ENCODE measurements around the gene MAML3. TPM values are rescaled to one million over a fixed set of nuclear protein-coding genes. Genes with fewer than 3 reads are reported as not detected.

Gene MAML3
- total RNA-seq, 1 donor, result 4.4 TPM

DNA sequence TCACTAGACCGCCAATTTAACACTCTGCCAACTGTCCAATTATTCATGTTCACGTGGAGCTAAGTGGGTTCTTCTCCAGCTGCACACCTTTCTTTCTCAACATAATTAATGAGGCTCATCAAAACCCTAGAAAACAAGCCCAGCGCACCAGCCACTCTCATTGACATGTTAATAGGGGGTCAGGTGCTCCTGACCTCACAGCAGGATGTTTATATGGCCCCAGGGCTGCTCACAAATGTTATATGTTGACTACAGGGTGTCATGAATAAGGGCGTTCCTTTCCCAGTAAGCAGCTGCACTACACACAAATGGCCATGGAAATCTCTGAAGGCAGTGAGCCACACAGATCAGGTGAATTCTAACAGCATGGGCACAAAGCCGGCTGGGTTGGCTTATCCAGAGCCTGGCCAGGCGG is 278.6 kb downstream of the MAML3 start:
- Histone ChIP-seq H3K4me3 (ENCODE audit: low read length) (no peak overlapping the region), H3K9me3 (ENCODE audit: low read depth, low read length) (no peaks in the 10 kb centered on the region), H3K27me3 (ENCODE audit: insufficient read depth, low read length) (no peaks in the 10 kb centered on the region), H3K4me1 (ENCODE audit: insufficient read depth, low read length) (peaks cover 27% of the 10 kb centered on the region)

DNA sequence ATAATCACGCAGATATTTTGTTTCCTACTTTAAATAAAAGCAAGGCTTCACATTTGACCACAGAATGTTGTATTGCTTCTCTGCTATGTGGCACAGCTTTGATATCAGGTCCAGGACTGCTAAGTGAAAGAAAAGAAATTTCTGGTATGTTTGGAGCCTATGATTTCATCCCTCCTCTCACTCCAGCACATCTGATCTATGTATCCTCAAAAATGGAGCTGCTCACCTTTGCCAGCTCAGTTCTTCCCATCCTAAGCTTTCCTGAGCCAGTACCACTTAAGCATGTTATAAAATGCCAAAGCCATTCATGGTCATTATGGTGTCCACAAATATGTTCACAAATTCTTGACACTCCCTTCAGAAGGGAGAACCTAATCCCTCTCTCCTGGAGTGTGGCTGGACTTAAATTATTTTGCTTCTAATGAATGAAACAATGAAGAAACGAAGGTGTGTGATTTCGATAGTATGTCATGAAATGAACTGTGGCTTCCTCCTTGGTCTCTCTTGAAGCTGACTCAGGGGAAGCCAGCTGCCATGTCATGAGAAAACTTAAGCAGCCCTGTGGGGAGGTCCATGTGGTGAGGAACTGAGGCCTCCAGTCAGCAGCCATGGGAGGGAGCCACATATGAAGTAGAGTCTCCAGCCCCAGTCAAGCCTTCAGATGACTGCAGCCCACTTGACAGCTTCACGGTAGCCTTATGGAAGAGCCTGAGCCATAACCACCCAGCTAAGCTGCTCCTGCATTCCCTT is 280.7 kb downstream of the MAML3 start:
- Histone ChIP-seq H3K9me3 (ENCODE audit: low read depth, low read length) (no peaks in the 10 kb centered on the region), H3K27me3 (ENCODE audit: insufficient read depth, low read length) (no peaks in the 10 kb centered on the region), H3K4me1 (ENCODE audit: insufficient read depth, low read length) (peaks cover 27% of the 10 kb centered on the region), H3K4me3 (ENCODE audit: low read length) (no peak overlapping the region)

DNA sequence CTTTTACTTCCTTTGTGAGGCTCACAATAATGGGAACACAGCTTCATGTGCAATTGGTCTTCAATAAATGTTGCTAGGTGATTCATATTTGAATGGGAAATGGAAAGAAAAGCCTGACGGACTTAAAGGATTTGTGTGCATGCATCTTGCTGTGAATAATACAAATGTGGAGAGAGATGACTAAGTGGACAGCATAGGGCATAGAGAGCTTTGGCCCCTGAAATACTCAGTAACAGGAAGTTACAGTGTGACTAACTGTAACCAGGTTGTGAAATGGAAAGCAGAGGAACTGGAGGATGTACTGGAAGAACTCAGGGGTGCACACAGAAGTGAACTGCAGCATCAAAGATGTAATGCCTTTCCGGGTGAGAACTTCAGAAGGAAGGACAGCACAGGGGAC is 281.7 kb downstream of the MAML3 start:
- Histone ChIP-seq H3K4me3 (ENCODE audit: low read length) (no peak overlapping the region), H3K4me1 (ENCODE audit: insufficient read depth, low read length) (peaks cover 27% of the 10 kb centered on the region), H3K27me3 (ENCODE audit: insufficient read depth, low read length) (no peaks in the 10 kb centered on the region)

DNA sequence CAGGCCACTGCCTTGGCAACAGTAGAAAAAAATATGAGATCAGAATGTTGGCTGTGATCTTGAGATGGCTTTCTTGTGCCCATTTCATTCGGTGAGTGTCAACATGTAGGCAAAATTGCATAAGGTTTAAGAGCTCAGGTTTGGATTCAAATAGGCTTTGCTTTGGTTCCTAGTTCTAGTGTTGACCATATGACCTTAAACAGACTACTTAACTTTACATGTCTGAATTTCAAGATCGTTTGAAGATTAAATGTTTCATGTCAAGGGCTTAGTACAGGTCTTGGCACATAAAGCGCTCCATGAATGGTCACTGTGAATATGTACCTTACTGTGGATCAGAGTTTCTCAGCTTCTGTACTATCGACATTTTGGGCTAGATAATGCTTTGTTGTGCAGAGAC is 284.2 kb downstream of the MAML3 start:
- Histone ChIP-seq H3K9me3 (ENCODE audit: low read depth, low read length) (no peaks in the 10 kb centered on the region), H3K4me1 (ENCODE audit: insufficient read depth, low read length) (peaks cover 27% of the 10 kb centered on the region), H3K27me3 (ENCODE audit: insufficient read depth, low read length) (no peaks in the 10 kb centered on the region), H3K4me3 (ENCODE audit: low read length) (no peak overlapping the region)

More for the DNA sequence above, 281.7 kb downstream of the MAML3 start:
- no peaks in the 10 kb centered on the region for H3K9me3 ChIP-seq (ENCODE audit: low read depth, low read length)

DNA sequence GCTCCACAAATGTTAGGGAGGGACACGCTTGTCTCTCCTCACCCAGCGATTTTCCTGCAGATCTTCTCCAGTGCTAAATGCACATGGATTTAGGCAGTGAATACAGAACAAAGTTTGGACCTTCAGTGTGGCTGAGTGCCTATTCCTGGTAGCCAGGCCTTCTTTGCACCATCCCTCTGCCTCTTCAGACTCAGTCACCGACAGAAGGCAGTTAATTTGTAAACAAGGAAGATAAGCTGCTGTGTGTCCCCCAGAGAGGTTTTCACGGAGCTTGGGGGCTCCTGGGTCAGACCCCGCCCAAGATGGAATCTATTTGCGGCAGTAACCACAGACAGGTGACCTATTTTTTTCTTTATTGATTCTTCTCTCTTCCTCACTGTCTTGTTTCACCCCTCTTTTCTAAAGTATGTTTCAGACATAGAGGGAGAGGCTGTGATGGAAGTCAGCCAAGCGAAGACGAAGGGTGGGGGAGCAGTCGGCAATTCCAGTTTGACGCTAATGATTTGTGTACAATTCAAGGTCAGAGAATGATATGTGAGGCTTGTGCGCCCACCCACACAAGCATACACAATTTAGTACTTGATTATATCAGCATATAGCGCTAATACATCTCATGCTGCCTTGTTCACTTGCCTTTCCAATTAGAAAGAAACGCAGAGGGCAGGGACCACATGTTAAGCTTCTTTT is 287.6 kb downstream of the MAML3 start:
- Histone ChIP-seq H3K27me3 (ENCODE audit: insufficient read depth, low read length) (no peaks in the 10 kb centered on the region), H3K4me1 (ENCODE audit: insufficient read depth, low read length) (peaks cover 15% of the 10 kb centered on the region), H3K9me3 (ENCODE audit: low read depth, low read length) (no peaks in the 10 kb centered on the region), H3K4me3 (ENCODE audit: low read length) (no peak overlapping the region)

DNA sequence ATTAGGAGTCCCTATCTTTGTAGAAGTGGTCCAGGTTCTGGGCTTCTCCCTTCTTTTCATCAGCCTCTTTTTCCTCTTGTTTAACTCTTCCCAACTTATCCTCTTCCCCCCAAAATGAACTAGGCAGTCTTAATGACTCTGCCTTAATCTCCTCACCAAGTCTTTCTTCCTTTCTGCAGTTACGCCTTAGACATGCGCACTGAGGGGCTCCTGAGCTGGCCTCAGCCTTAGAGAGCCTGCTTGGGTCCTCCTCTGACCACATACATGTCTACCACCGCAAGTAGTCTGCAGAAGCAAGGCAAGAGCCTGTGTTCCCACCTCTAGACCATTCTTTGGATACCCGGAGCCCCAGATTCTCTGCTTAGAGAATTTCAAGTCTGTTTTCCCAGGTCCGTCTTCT is 288.4 kb downstream of the MAML3 start:
- H3K27me3 ChIP-seq (ENCODE audit: insufficient read depth, low read length), result no peaks in the 10 kb centered on the region
- peaks cover 11% of the 10 kb centered on the region for H3K4me1 ChIP-seq (ENCODE audit: insufficient read depth, low read length)
- no peaks in the 10 kb centered on the region for H3K9me3 ChIP-seq (ENCODE audit: low read depth, low read length)
- no peak overlapping the region for H3K4me3 ChIP-seq (ENCODE audit: low read length)

DNA sequence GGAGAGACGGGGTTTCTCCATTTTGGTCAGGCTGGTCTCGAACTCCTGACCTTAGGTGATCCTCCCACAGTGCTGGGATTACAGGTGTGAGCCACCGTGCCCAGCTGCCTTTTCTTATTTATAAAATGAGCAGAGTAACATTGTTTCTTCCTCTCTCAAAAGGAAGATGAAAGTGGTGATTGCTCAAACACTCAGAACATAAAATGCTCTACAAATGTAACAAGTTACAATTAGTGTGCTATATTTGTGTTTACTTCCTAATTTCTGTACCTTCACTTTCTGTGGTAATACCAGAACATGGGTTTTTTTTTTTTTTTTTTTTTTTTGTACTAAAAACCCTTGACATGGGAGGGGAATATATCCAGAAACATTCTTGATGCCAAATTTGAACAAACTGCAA is 290.5 kb downstream of the MAML3 start:
- Histone ChIP-seq H3K4me3 (ENCODE audit: low read length) (no peak overlapping the region), H3K4me1 (ENCODE audit: insufficient read depth, low read length) (peaks cover 11% of the 10 kb centered on the region)

DNA sequence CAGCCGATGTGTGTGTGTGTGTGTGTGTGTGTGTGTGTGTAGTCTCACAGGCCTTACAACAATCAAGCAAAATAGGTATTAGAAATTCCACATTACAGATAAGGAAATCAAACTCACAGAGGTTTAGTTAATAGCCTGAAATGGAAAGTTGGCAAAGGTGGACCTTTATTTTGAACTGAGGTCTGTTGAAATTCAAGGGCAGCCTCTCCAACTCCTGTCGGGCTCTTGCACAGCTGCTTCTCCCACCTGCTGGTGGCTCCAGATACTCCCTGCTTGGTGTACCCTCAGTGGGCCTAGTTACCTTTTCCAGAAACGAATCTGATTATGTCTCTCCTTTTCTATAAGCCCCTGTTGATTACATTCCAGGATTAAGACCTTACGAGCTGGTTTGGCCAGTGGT is 292.5 kb downstream of the MAML3 start:
- no peaks in the 10 kb centered on the region for H3K9me3 ChIP-seq (ENCODE audit: low read depth, low read length)
- H3K4me1 ChIP-seq (ENCODE audit: insufficient read depth, low read length), result peaks cover 18% of the 10 kb centered on the region
- H3K4me3 ChIP-seq (ENCODE audit: low read length), result no peak overlapping the region
- H3K27me3 ChIP-seq (ENCODE audit: insufficient read depth, low read length), result no peaks in the 10 kb centered on the region

More for the DNA sequence above, 290.5 kb downstream of the MAML3 start:
- no peaks in the 10 kb centered on the region for H3K9me3 ChIP-seq (ENCODE audit: low read depth, low read length)
- no peaks in the 10 kb centered on the region for H3K27me3 ChIP-seq (ENCODE audit: insufficient read depth, low read length)

DNA sequence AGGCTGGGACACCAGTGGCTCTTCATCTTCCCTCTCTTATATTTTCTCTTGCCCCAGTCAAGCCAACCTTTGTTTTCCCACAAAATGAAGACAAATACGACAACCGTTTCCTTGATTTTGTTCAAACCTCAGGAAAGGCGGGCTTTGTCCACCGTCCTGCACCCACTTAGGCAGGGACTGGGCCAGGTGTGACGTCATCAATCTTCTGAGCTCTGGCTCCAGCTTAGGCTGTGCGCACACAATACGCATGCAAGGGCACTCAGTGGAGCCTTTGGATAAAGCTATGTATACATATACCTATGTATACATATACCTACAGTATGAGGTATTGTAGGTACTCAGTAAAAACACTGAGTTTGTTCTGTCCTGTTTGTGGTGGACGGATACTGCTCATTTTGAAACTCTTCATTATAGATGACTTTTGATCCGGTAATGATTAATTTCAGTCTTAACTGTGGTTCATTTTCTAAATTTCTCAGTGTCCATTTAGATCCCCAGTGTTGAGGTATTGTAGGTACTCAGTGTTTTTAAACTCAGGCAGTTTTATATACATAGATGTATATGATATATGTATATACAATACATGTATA is 293.5 kb downstream of the MAML3 start:
- no peaks in the 10 kb centered on the region for H3K27me3 ChIP-seq (ENCODE audit: insufficient read depth, low read length)
- no peak overlapping the region for H3K4me3 ChIP-seq (ENCODE audit: low read length)
- H3K9me3 ChIP-seq (ENCODE audit: low read depth, low read length), result no peaks in the 10 kb centered on the region
- peaks cover 18% of the 10 kb centered on the region for H3K4me1 ChIP-seq (ENCODE audit: insufficient read depth, low read length)

DNA sequence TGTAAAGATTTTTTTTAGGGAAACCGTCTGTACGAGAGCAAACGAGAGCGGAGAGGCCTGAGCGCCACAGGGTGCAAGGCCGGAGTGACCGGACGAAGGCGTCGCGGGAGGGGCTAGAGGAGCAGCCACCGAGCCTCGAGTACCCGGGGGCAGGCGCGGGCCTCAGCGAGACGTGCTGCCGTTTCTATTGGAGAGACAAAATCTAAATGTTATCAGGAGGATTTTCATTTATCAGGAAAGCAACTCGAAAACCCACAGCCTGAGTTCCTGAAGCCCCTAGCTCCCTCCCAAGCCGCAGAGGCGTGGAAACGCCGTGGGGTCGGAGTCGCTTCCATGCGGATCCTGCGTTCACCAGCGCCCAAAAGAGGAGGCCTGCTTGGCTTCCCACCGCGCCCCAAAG is 294.1 kb downstream of the MAML3 start:
- H3K9me3 ChIP-seq (ENCODE audit: low read depth, low read length), result no peaks in the 10 kb centered on the region
- H3K27me3 ChIP-seq (ENCODE audit: insufficient read depth, low read length), result no peaks in the 10 kb centered on the region
- peaks cover 18% of the 10 kb centered on the region for H3K4me1 ChIP-seq (ENCODE audit: insufficient read depth, low read length)
- no peak overlapping the region for H3K4me3 ChIP-seq (ENCODE audit: low read length)

DNA sequence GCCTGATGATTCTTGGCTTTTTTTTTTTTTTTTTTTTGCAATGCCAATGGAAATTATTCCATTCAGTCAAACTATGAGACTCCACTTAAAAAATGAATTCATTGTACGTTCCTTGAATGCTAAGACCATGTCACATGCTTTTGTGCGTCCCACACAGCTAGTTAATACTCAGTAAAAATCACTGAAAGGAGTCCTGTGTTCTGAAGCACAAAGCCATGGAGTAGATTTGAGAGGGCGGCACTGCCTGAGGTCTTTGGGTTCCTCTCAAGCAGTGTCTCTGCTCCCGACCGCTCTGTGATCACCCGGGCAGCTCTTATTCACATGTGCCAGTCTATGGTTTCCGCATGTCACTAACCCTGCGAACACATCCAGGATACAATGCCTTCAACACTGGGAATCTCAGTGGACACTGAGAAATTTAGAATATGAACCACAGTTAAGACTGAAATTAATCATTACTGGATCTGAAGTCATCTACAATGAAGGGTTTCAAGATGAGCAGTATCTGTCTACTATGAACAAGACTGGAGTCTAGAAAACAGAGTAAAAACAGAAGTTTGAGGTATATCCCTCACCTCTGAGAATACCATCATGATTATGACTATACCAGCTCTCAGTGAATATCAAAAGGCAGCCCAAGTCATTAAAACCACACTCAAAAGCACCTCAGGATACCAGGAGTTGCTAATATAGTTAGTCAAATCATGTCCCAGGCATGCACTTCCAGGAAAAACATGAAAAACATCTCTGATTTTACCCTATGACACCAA is 295.4 kb downstream of the MAML3 start:
- Histone ChIP-seq H3K4me1 (ENCODE audit: insufficient read depth, low read length) (peaks cover 13% of the 10 kb centered on the region), H3K9me3 (ENCODE audit: low read depth, low read length) (no peaks in the 10 kb centered on the region), H3K4me3 (ENCODE audit: low read length) (no peak overlapping the region), H3K27me3 (ENCODE audit: insufficient read depth, low read length) (no peaks in the 10 kb centered on the region)

DNA sequence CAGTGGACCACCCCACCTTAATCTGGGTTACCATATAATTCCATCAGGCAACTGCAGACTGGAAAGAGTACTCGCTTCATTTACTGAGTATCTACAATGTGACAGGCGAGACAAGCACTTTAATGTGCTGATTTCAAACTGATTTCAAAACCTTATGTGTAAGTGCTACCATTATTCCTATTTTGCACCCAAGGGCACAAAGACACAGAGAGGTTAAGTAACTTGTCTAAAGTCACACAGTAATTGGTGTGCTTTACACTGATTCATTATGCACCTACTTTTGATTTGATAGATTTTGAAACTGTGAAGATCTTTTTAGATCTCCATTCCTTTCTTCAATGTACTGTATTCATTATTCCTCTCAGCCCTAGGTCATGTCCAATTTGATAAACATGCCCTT is 296.0 kb downstream of the MAML3 start:
- Histone ChIP-seq H3K27me3 (ENCODE audit: insufficient read depth, low read length) (no peaks in the 10 kb centered on the region), H3K4me1 (ENCODE audit: insufficient read depth, low read length) (peaks cover 7% of the 10 kb centered on the region), H3K9me3 (ENCODE audit: low read depth, low read length) (no peaks in the 10 kb centered on the region), H3K4me3 (ENCODE audit: low read length) (no peak overlapping the region)

DNA sequence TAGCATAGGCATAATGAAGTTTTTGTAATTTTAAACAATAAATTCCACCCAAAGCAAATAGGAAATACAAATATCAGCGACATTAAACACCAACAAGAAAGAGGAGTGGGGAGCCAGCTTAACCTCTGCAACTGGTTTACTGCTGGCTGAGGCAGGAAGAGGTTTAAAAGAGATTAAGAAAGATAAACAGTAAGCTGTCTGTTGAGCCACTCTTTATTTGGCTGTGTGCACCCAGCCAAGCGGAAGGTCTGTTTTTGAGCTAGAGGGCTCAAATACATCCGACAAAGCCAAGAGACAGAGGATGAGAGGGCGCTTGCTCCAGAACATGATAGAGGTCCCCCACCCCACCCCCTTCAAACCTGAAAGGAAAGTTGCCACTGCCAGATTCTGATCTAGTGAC is 297.0 kb downstream of the MAML3 start:
- Histone ChIP-seq H3K4me1 (ENCODE audit: insufficient read depth, low read length) (peaks cover 11% of the 10 kb centered on the region), H3K4me3 (ENCODE audit: low read length) (no peak overlapping the region), H3K9me3 (ENCODE audit: low read depth, low read length) (no peaks in the 10 kb centered on the region), H3K27me3 (ENCODE audit: insufficient read depth, low read length) (no peaks in the 10 kb centered on the region)

DNA sequence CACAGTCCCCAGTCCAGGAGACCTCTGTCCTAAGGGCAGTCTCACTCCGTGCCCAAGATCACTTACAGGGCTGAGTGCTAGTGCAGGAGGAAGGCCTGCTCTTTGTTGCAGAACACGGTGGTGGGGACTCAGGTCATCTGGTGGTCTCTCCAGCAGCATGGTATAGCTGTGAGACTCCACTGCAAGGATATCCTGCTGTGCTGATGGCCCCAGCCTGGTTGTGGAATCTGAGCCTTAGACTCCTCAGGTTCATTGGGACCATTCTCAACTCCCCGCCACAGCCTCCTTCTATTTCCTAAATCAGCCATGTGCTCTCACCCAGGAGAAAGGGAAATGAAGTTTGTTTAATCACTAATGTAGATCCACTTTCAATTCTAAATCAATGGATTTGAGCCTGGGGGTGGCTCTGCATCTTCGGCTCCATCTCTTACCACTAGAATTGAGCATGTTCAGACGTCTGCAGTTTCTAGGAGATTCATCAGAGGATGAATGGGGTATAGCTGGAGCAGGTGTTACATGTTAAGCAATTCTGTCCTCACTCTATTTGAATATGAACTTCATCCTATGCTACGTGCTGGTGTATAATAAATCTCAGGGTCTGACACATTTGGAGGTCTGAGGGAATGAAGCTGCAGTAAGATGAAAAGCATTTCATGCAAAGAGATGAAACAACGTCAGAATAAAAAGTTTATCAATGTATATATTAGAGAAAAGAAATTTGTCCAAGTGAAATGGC is 299.1 kb downstream of the MAML3 start:
- H3K4me1 ChIP-seq (ENCODE audit: insufficient read depth, low read length), result peaks cover 11% of the 10 kb centered on the region
- no peaks in the 10 kb centered on the region for H3K27me3 ChIP-seq (ENCODE audit: insufficient read depth, low read length)
- H3K9me3 ChIP-seq (ENCODE audit: low read depth, low read length), result no peaks in the 10 kb centered on the region
- H3K4me3 ChIP-seq (ENCODE audit: low read length), result no peak overlapping the region

All from mononuclear cell (primary cell).